Lower lobe of right lung (tissue), 2 donors: Measurements from ENCODE around the gene DYDC2. TPM values are rescaled to one million over a fixed set of nuclear protein-coding genes. Genes with fewer than 3 reads are reported as not detected.

Experiments used
- ATAC-seq, 2 donors: fragments of 200-7000 bp; cut with Tn5 transposase; one replicate each; pipeline ENCODE4 v1.9.1; 2020 to 2022; ENCODE audit warnings: mild to moderate bottlenecking in 2 of 2, moderate library complexity in 2 of 2
- DNase-seq: peaks from one replicate; pipeline ENCODE4 v3.0.0-alpha.2; 2020
- H3K27ac ChIP-seq: fragments of 200-600 bp; one replicate; pipeline ENCODE4 v1.8.0; 2022
- H3K27me3 ChIP-seq: fragments of 200-600 bp; one replicate; pipeline ENCODE4 v1.8.0; 2022; ENCODE audit warnings: low read depth
- H3K36me3 ChIP-seq: fragments of 200-600 bp; one replicate; pipeline ENCODE4 v1.8.0; 2022; ENCODE audit warnings: mild to moderate bottlenecking
- H3K4me1 ChIP-seq: fragments of 200-600 bp; one replicate; pipeline ENCODE4 v1.8.0; 2022
- H3K4me3 ChIP-seq: fragments of 200-600 bp; one replicate; pipeline ENCODE4 v1.8.0; 2022; ENCODE audit warnings: mild to moderate bottlenecking
- H3K9me3 ChIP-seq: fragments of 200-600 bp; one replicate; pipeline ENCODE4 v1.8.0; 2022
- intact Hi-C: fragments of 100-400 bp; cut with DNase I; formaldehyde crosslinking; loops from one replicate; pipeline ENCODE4 v1.11.0; 2022
- total RNA-seq: library from RNA; stranded (reverse); fragmentation: NEBNext Ultra II Directional; extraction: Animal tissue kit (Norgen Biotek cat#: 25700); gene quantifications from one replicate; pipeline ENCODE4 v1.2.1, GENCODE V29; 2021
- TF ChIP-seq, protein P1 (sequence below): fragments of 200-600 bp; IDR thresholded peaks from one replicate; pipeline ENCODE4 v1.8.0; 2022; ENCODE audit warnings: antibody characterized with exemption, mild to moderate bottlenecking
- donor health status: DM: no; HTN: yes; CAD: no; lungs with severe emphysema.

DYDC2 gene
- total RNA-seq, 1 donor from 2014 or later, result 4.2 TPM

DNA sequence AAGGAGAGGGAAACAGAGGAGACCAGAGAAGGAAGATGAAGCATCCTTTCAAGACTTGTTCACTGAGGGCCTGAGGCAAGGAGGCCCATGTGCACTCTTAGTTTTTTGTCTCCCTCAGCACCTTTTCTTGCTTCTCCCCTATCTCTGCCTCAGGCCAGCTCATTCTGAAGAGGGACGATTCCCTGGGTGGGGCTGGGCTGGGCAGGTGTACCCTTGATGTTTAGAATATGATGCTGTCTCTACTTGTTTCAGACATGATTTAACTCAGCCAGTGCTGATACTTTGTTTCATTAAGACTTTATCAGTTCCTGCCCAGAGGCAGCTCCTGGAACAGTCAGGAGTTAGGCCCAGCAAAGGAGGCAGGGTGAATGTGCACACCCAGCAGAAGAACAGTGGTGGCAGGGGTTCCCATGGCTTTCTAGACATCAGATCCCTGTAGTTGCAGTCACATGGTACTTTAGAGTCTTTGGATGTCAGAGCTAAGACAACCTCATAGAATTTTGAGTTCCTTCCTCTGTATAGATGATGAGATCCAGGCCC, 55.2 kb downstream of the DYDC2 start:
- DNase-seq (no peak), ATAC-seq (no peak)
- Histone ChIP-seq H3K4me1 (peaks cover 53% of the 10 kb centered on the region), H3K27ac (no peak overlapping the region), H3K27me3 (no peaks in the 10 kb centered on the region), H3K4me3 (no peak overlapping the region), H3K9me3 (no peaks in the 10 kb centered on the region), H3K36me3 (no peaks in the 10 kb centered on the region)
- intact Hi-C loops, result no loop called here
- TF ChIP-seq, protein P1, sequence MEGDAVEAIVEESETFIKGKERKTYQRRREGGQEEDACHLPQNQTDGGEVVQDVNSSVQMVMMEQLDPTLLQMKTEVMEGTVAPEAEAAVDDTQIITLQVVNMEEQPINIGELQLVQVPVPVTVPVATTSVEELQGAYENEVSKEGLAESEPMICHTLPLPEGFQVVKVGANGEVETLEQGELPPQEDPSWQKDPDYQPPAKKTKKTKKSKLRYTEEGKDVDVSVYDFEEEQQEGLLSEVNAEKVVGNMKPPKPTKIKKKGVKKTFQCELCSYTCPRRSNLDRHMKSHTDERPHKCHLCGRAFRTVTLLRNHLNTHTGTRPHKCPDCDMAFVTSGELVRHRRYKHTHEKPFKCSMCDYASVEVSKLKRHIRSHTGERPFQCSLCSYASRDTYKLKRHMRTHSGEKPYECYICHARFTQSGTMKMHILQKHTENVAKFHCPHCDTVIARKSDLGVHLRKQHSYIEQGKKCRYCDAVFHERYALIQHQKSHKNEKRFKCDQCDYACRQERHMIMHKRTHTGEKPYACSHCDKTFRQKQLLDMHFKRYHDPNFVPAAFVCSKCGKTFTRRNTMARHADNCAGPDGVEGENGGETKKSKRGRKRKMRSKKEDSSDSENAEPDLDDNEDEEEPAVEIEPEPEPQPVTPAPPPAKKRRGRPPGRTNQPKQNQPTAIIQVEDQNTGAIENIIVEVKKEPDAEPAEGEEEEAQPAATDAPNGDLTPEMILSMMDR, result no peak

DNA sequence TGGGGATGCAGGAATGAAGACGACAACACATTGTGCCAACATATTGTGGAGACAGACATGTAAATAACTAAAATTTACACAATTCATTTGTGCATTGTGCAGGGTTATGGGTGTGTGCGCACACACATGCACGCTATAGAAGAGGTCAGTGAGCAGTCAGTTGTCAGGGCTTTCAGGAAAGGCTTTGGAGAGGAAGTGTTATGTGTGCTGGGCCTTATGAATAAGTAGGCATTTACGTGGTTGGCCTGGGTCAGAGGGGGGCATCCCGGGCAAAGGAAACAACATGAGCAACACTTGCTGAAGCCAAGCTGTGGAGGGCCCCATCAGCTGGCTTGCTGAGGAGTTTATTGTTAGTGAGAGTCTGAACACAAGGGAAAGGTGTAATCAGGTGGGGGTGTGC, 55.9 kb downstream of the DYDC2 start:
- H3K27ac ChIP-seq, result no peak overlapping the region
- H3K4me1 ChIP-seq, result peaks cover 51% of the 10 kb centered on the region
- intact Hi-C loops, result no loop called here

DNA sequence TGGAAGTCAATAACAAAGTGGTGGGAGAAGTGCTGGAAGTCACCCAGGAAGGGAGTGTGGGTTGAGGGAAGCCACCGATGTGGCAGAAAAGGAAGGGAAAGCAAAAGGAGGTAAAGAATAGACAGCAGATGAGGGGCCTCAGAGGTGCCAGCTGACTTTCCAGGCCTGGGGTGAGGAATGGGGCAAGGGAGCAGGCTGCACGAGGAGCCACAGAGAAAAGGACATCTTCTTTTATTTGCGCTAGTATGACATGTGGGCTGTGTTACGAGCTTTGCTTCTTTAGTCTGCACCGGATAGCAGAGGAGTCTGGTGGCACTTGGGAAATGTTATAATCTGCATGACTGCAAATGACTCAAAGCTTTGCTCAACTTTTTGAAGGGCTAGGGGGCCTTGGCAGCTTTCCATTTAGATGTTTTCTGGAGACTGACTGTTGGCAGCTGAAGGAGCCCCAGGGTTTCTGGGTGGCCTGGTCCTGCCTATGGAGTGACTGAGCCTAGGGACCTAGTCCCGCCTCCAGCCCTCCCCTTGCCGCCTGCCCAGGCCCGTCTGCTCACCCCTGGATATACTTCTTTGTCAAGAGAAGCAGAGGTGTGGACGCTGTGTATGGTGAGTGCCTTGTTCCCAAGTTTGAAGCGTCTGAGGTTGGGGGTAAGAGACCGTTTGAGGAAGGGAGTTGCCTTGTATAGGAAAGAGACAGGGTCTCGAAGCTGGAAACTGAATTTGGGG, 56.9 kb downstream of the DYDC2 start:
- H3K4me1 ChIP-seq, result peaks cover 44% of the 10 kb centered on the region
- TF ChIP-seq, protein P1, result no peak
- no peak for ATAC-seq

More for the DNA sequence above, 55.9 kb downstream of the DYDC2 start:
- DNase-seq (no peak), ATAC-seq (no peak)
- no peak overlapping the region for H3K4me3 ChIP-seq
- H3K9me3 ChIP-seq, result no peaks in the 10 kb centered on the region
- TF ChIP-seq, protein P1, result no peak
- no peaks in the 10 kb centered on the region for H3K27me3 ChIP-seq
- H3K36me3 ChIP-seq, result no peaks in the 10 kb centered on the region

DNA sequence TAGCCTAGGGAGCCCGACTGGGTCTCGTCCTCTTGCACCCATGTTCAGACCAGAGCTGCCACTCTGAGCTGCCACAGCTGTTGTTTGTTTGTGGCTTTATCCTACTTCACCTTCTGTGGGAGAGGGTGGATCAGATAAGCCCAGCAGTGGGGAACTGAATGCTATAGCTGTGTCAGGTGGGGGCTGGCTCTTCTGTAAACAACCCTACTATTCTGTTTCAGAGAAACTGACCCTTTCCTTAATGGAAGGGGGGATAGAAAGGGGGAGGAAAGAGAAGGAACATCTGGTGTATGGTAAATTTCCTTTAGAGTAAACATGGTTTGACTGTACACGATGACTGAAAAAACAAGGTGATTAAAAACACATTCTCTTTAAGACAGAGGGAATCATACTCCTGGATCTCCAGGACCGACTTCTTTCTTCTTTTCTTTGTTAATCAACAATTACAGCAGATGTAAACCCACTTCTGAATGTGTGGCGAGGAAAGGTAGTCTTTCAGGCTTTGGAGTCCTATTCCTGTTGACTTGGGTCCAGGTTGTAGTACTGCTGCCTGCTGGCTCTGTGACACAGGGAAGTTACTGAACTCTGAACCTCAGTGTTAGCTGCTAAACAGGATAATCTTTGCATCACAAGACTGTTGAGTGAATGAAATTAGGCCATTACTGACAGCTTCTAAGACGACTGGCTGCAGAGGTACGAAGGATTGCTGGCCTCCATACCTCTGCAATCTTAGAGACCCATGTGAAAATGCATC, 57.7 kb downstream of the DYDC2 start:
- Histone ChIP-seq H3K4me1 (peaks cover 35% of the 10 kb centered on the region), H3K27me3 (no peaks in the 10 kb centered on the region), H3K4me3 (no peak overlapping the region), H3K27ac (no peak overlapping the region), H3K36me3 (no peaks in the 10 kb centered on the region), H3K9me3 (no peaks in the 10 kb centered on the region)
- no peak for DNase-seq
- intact Hi-C loops, result no loop called here
- no peak for ATAC-seq
- TF ChIP-seq, protein P1, result no peak

More for the DNA sequence above, 56.9 kb downstream of the DYDC2 start:
- no peak overlapping the region for H3K4me3 ChIP-seq
- no peaks in the 10 kb centered on the region for H3K36me3 ChIP-seq
- intact Hi-C loops, result no loop called here
- H3K27ac ChIP-seq, result no peak overlapping the region
- no peaks in the 10 kb centered on the region for H3K9me3 ChIP-seq
- H3K27me3 ChIP-seq, result no peaks in the 10 kb centered on the region
- no peak for DNase-seq

DNA sequence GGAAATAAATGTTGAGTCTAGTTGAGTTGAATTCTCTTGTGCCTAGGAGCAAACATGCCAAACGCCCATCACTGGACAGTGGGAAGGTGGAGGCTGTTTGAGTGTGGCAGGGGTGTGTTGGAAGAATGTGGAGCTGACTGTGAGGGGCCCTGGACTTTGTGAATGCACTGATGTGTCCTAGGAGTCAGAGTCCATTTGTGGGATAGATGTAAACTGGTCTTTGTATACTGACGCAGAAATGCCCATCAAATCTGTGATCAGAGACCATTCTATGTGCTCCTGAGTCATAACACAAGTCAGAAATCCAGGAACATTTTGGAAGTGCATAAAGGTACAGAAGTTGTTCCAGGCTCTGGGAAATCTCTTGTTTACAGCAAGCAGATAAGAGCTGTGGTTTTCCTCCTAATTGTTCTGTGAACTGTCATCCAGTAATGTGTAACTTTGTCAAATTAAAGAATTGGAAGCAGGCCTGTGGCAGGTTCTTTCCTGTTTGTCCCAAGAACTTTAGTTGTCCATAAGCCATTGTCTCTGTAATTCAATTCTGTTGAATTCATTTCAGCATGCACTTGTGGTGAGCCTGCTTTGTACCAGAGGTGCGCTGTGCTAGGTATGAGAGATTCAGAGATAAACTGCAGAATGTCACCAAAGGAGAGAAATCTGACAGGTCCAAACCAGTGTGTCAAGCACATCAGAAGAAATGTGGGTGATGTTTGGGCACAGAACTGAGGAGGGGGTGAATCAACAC, 59.3 kb downstream of the DYDC2 start:
- no peaks in the 10 kb centered on the region for H3K27me3 ChIP-seq
- no peak overlapping the region for H3K27ac ChIP-seq
- no peaks in the 10 kb centered on the region for H3K9me3 ChIP-seq
- peaks cover 29% of the 10 kb centered on the region for H3K4me1 ChIP-seq
- no peaks in the 10 kb centered on the region for H3K36me3 ChIP-seq
- ATAC-seq (no peak), DNase-seq (no peak)
- intact Hi-C loops, result no loop called here
- TF ChIP-seq, protein P1, result no peak
- no peak overlapping the region for H3K4me3 ChIP-seq
